KOPT-K1 (cell line): ENCODE measurements around the gene MTMR12.

Experiments used
- H3K27ac ChIP-seq: fragments of 200-600 bp; sonication (generic); 2 replicates; pipeline ENCODE4 v1.5.1; 2016; ENCODE audit warnings: antibody characterized with exemption, mild to moderate bottlenecking, low read depth, low read length; ENCODE audit not compliant: poor library complexity, severe bottlenecking
- H3K36me3 ChIP-seq: fragments of 200-600 bp; sonication (generic); 2 replicates; pipeline ENCODE4 v1.5.1; 2017; ENCODE audit warnings: antibody characterized with exemption, mild to moderate bottlenecking, low read length, moderate library complexity; ENCODE audit not compliant: insufficient read depth
- H3K9me3 ChIP-seq: fragments of 200-600 bp; sonication (generic); 2 replicates; pipeline ENCODE4 v1.5.1; 2017; ENCODE audit warnings: antibody characterized with exemption, low read length, mild to moderate bottlenecking; ENCODE audit not compliant: insufficient read depth, poor library complexity, severe bottlenecking

Gene MTMR12

DNA sequence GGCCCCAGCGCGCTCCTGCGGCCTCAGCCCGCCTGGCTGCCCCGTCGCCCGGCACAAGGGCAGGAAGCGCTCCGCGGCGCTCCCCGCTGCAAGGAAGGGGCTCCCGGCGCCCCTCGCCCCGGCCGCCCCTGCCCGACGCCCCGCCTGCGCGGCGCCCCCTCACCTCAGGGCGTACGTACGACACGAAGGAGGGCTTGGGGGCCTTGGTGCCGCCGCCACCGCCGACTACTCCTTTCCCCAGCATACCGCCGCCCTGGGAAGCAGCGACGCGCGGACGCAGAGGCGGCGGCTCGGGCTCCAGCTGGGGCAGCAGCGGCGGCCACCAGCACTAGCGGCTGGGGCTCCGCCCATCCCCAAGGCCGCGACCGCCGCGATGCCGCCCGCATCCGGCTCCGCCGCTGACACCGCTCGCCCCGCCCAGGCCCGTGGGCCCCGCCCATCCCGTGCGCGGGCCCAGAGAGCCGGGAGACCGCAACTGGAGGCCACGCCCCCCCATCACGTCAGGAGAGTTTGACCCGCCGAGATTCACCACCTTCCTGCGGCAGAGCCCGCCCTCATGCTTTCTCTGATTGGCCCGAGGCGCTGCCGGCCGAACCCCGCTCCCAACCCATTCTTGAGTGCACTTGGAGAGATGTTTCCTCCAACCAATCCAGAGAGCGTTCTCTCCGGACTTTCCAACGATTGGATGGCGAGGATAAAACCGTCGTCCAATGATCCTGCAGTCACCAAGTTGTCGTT, at the start of gene MTMR12:
MTMR12 (minus strand) TSS at position 345 of the 738 bp plus-strand sequence; CDS start at position 244, 101 bp downstream.
- Histone ChIP-seq H3K9me3 (no peaks in the 10 kb centered on the region), H3K36me3 (no peaks in the 10 kb centered on the region), H3K27ac (peak within 1 kb of the TSS; percentile 72)

DNA sequence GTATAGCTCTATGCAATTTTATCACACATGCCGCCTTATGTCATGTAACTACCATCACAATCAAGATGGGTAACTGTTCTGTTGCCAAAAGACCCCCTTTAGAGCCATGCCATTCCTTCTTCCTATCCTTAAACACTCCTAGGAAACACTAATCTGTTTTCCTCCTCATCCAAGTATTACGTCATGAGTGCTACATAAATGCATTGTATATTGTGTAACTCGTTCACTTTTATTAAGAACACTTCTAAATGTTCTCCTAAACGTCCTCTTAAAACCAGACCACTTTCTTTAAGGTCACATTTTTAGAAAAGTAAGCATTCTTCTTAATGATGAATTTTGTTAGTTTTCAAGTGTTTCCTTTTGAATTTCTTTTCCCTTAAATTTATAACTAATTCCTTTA, 49.8 kb upstream of the MTMR12 start:
- Histone ChIP-seq H3K36me3 (peaks cover 92% of the 10 kb centered on the region), H3K27ac (no peak overlapping the region), H3K9me3 (no peaks in the 10 kb centered on the region)

- H3K9me3 ChIP-seq: no peaks in the 10 kb centered on the region
- H3K36me3 ChIP-seq: peaks cover 97% of the 10 kb centered on the region
- H3K27ac ChIP-seq: no peak overlapping the region
Observed at GRCh38 chr5:32360906-32361305, 48.2 kb upstream of the MTMR12 start.

GRCh38 chr5:32358611-32359010, 45.9 kb upstream of the MTMR12 start:
- peaks cover 97% of the 10 kb centered on the region for H3K36me3 ChIP-seq
- no peaks in the 10 kb centered on the region for H3K9me3 ChIP-seq
- no peak overlapping the region for H3K27ac ChIP-seq

DNA sequence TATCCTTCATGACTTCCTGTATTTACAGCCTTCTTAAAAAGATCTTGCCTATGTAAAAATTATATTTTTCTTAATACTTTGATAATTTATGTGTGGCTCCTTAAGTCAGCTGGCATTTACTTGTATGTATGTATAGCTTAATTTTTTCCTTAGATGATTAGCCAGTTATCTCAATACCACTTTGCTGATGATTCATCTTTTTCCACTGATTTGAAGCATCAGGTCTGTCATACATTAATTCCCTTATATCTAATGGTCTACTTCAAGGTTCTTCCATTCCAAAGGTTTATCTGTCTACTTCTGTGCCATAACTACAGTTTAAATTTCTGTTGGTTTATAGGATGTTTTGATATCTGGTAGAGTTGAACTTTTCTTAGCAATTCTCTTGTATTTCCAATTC, 44.9 kb upstream of the MTMR12 start:
- Histone ChIP-seq H3K9me3 (no peaks in the 10 kb centered on the region), H3K27ac (no peak overlapping the region), H3K36me3 (peaks cover 93% of the 10 kb centered on the region)

- H3K9me3 ChIP-seq: no peaks in the 10 kb centered on the region
- peaks cover 74% of the 10 kb centered on the region for H3K36me3 ChIP-seq
- H3K27ac ChIP-seq: no peak overlapping the region
Observed at GRCh38 chr5:32355686-32356085, 42.9 kb upstream of the MTMR12 start.

GRCh38 chr5:32353420-32353819, 40.7 kb upstream of the MTMR12 start:
- Histone ChIP-seq H3K27ac (no peak overlapping the region), H3K36me3 (peaks cover 53% of the 10 kb centered on the region), H3K9me3 (peaks cover 6% of the 10 kb centered on the region)

GRCh38 chr5:32352685-32353084, 39.9 kb upstream of the MTMR12 start:
- H3K9me3 ChIP-seq: peaks cover 13% of the 10 kb centered on the region
- H3K27ac ChIP-seq: no peak overlapping the region
- peaks cover 46% of the 10 kb centered on the region for H3K36me3 ChIP-seq

GRCh38 chr5:32346869-32347268, 34.1 kb upstream of the MTMR12 start:
- Histone ChIP-seq H3K36me3 (no peaks in the 10 kb centered on the region), H3K9me3 (peaks cover 43% of the 10 kb centered on the region)

GRCh38 chr5:32343058-32343672, 30.4 kb upstream of the MTMR12 start:
- no peaks in the 10 kb centered on the region for H3K36me3 ChIP-seq
- H3K27ac ChIP-seq: no peak overlapping the region
- H3K9me3 ChIP-seq: peaks cover 70% of the 10 kb centered on the region

More at GRCh38 chr5:32346869-32347268, 34.1 kb upstream of the MTMR12 start:
- H3K27ac ChIP-seq: no peak overlapping the region

DNA sequence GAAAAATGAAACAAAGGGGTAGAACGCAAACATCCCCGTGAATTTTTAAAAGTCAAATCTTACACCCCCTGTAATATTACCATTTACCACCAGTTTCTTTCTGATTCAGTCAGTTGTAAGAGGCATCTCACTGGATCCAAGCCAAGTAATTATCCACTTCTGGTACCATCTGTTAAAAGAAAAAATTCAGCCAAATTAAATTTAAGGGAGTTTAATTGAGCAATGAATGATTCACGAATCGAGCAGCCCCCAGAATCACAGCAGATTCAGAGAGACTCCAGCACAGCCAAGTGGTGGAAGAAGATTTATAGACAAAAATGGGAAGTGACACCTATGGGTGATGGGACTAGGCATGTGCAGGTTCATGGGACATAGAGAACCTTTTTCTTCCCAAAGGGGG, 29.9 kb upstream of the MTMR12 start:
- Histone ChIP-seq H3K27ac (no peak overlapping the region), H3K9me3 (peaks cover 70% of the 10 kb centered on the region), H3K36me3 (no peaks in the 10 kb centered on the region)

DNA sequence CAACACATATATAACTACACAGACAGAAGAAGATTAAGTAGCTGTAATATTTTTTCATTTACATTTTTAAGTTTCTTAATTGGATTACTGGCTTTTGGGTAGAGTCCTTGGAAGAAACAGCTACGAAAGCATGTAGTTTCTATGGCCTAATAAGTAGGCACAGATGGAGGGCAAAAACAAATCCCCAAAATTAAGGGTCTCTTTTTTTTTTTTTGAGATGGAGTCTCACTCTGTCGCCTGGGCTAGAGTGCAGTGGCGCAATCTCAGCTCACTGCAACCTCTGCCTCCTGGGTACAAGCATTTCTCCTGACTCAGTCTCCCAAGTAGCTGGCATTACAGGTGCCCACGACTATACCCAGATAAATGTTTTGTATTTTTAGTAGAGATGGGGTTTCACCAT, 27.1 kb upstream of the MTMR12 start:
- H3K9me3 ChIP-seq: peaks cover 62% of the 10 kb centered on the region
- H3K36me3 ChIP-seq: no peaks in the 10 kb centered on the region
- H3K27ac ChIP-seq: no peak overlapping the region

- peaks cover 62% of the 10 kb centered on the region for H3K9me3 ChIP-seq
- no peaks in the 10 kb centered on the region for H3K36me3 ChIP-seq
- no peak overlapping the region for H3K27ac ChIP-seq
Observed at GRCh38 chr5:32339198-32339597, 26.5 kb upstream of the MTMR12 start.

DNA sequence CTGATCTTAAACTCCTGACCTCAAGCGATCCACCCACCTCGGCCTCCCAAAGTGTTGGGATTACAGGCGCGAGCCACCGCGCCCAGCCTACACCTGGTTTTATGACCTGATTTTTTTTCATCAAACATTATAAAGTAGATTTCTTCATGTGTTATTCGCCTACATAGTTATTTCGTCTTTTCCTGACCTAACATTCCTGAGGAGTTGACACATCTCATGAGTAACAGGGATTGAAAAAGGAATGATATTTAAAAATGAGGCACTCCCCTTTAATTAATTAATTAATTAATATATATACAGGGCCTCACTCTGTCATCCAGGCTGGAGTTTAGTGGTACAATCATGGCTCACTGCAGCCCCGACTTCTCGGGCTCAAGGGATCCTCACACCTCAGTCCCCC, 20.2 kb upstream of the MTMR12 start:
- no peak overlapping the region for H3K27ac ChIP-seq
- no peaks in the 10 kb centered on the region for H3K36me3 ChIP-seq
- H3K9me3 ChIP-seq: peaks cover 14% of the 10 kb centered on the region

DNA sequence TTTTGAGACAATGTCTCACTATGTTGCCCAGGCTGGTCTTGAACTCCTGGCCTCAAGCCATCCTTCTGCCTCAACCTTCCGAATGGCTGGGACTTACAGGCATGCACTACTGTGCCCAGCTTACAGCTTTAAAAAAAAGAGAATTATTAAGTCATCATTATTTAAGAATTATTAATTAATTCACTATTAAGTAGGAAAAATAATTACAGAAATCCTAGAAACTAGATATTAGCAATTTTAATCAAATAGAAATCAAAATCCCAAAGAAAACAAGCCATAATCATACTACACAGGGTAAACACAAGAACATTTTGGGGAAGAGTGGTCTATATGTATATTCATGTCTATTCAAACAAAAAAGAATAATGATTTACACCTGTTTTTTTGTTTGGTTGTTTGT, 19.6 kb upstream of the MTMR12 start:
- H3K36me3 ChIP-seq: no peaks in the 10 kb centered on the region
- H3K27ac ChIP-seq: no peak overlapping the region
- H3K9me3 ChIP-seq: peaks cover 8% of the 10 kb centered on the region

DNA sequence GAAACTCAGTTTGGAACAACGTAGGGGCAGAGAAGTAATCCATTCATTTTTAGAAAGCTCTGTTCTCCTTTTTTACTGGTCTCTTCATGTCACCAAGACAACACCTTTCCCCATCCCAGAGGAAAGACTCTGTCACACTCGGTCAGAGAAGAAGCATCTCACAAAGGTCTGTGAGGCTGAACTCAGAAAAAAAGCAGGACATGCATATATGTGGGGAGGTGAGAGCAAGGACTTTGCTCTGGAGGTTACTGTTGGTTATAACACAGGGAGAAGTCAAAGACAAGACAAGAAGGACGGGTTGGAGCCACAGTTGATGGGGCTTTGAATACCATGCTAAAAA, 19.2 kb upstream of the MTMR12 start:
- Histone ChIP-seq H3K27ac (no peak overlapping the region), H3K9me3 (peaks cover 4% of the 10 kb centered on the region)

More for the DNA sequence above, 19.2 kb upstream of the MTMR12 start:
- H3K36me3 ChIP-seq: no peaks in the 10 kb centered on the region
